ENCODE results near the gene BHLHA15.
"Not testable (repeated sequence)": the region's sequence is repeated elsewhere in the genome, so short reads cannot be mapped to it uniquely, and the experiment has no call there.

The BHLHA15 gene

DNA sequence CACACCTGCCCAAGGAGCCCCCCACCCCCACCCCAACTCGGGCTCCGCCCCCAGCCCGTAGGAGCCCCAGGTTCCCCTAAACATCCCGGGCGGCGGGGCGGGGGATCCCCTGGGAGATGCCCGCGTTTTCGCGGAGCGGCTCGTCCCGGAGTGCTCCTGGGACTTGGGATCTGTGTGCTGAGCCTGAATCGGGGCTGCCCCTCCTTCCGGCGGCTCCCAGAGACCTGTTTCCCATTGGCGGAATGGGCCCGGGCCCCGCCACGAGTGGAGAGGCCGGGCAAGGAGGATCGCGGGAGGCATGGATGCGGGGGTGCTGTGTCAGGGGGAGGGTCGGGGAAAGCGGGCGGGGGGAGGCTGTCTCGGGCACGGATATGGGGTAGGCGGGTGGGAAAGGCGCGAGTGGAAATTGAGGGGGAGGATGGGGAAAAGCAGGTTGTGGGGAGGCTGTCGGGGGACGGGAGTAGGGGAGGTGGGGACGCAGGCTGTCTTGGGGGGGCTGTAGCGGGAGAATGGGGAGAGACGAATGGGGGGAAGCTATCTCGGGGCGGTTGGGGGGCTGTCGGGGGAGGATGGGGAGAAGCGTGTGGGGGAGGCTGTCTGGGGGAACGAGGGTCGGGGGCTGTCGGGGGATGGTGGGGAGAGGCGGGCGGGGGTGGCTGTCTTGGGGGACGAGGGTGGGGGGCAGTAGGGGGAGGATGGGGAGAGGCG, 572 bp upstream of the BHLHA15 start:
- no peak for DNase-seq (ENCODE audit: low read depth)

DNA sequence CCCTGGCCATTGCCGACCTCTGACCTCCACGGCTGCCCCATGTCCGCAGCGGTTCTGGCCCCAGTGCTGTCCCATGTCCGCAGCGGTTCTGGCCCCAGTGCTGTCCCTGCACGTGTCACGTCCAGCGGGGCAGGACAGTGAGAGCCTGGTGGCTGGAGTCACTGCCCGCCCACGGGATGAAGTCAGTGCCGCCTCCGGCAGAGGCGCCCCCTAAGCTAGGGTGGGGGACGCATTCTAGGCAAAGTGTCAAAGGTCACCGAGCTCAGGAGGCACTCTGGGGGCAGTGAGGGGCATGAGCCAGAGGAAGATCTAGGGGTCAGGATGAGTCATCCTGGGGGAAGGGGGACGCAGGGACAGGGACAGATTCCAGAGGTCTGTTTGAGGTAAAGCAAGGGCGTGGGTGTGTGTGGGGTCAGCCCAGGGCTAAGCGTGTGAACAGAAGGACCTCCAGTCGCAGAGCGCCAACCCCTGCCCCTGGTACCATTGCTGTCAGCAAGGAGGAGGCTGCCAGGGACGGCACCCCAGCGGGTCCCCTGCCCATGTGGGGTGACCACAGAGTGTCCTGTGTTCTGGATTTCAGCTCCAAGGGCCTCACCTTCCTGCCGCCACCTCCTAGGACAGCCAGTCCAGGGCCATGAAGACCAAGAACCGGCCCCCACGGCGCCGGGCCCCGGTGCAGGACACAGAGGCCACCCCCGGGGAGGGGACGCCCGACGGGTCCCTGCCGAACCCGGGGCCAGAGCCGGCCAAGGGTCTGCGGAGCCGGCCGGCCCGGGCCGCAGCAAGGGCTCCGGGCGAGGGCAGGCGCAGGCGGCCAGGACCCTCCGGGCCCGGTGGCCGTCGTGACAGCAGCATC, 665 bp downstream of the BHLHA15 start:
- DNase-seq (ENCODE audit: low read depth): no peak

DNA sequence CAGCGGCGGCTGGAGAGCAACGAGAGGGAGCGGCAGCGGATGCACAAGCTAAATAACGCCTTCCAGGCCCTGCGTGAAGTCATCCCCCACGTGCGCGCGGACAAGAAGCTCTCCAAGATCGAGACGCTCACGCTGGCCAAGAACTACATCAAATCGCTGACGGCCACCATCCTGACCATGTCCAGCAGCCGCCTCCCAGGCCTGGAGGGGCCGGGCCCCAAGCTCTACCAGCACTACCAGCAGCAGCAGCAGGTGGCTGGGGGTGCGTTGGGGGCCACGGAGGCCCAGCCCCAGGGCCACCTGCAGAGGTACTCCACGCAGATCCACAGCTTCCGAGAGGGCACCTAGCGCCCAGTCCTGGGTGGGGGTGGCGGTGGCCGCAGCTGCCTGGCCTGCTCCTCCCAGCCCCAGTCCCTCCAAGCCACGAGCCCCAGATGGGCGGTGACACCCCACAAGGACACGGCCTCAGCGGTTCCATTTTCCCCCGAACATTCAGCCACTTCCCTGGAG, 1.3 kb downstream of the BHLHA15 start:
- DNase-seq (ENCODE audit: low read depth): no peak

- no peak for DNase-seq (ENCODE audit: low read depth)
Measured at GRCh38 chr7:98213296-98213887, 2.2 kb downstream of the BHLHA15 start.

GRCh38 chr7:98213888-98214810, 2.9 kb downstream of the BHLHA15 start:
- DNase-seq (ENCODE audit: low read depth): no peak

DNA sequence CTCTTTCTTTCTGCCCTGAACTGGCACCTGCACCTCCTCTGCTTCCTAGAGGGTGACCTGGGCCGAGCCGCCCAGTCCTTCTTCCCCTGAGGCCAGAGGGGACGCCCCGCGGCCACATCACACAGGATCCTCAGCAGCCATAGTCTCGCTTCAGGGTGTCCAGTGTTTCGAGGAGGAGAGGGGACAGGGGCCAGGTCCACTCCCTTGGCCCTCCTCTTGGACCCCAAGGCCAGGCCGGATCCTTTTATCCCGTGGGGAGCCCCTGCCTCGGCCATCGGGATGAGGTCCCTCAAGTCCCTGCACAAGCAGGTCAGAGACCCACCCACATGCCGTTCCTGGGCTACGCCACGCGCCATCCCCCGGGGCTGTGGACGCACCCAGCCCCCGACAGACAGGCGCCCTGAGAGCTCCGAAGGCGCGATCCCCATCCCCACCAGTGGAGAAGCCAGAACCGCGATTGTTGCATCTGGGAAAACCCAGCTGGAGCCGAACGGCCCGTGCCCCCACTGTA, 3.6 kb downstream of the BHLHA15 start:
- DNase-seq (ENCODE audit: low read depth): no peak

GRCh38 chr7:98215561-98216495, 4.6 kb downstream of the BHLHA15 start:
- DNase-seq (ENCODE audit: low read depth): no peak

DNA sequence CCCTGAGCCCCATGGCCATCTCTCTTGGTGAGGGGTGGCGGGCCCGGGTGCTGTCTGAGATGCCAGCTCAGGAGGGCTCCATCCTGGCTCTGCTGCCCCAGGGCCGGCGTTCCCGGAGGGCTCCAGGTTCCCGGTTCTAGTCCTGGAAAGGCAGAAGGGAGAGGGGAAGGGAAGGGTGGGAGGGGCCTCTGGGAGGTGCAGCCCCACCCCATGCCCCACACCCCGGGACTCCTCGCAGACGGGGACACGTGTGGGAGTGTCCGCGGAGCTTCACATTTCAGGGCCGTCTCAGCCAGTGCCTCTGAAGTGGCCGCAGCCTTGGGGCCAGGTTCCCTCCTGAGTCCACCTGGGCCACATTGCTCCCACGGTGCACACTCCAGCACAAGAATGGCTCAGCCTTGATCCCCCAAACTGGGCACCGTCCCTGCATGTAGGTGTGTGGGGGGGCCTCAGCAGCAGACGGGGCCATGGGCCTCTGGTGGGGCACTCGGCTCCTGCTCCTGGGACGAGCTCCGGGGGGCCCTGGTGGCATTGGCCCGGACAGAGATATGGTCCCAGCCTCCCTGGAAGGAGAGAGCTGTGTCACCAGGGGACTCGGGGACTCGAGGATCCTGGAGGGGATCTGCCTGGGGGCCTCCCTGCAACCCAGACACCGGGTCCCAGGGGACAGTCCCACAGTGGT, 5.8 kb downstream of the BHLHA15 start:
- DNase-seq (ENCODE audit: low read depth): no peak

DNA sequence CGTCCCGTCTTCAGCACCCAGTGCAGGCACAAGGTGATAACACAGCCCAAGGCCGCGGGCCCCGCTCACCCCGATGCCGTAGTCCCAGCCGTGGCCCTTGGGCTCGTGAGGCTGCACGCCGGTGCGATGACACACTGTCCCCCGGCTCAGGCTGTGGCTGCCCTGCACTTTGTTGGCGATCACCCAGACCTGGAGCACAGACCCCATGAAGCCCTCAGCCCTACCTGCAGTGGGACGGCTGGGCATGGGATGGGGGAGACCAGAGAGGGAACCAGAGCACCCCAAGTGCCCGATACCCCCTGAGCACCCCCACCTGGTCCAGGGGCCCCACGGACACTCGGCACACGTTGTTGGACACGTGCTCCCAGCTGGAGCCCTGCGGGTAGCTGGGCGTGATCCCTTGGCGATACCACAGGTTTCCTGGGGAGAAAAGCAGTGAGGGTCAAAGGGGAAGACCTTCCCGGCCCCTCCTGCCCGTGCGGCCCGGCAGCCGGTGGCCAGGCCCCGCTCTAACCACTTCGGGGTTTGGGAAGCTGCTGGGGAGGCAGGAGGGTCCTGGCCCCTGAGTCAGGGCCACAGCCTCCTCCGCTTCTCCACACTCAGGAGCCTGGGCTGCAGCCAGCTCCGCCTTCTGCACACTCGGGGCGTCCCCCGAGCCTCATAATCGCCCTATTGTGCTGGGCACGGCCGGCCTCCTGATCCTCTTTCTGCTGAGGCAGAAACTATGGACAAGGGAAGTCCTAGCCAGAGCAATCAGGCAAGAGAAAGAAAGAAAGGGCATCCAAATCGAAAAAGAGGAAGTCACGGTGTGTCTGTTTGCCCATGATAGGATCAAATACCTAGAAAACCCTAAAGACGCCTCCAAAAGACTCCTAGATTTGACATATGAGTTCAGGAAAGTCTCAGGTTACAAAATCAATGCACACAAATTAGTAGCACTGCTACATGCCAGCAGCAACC, 6.7 kb downstream of the BHLHA15 start:
- DNase-seq (ENCODE audit: low read depth): no peak

- DNase-seq (ENCODE audit: low read depth): not testable (repeated sequence)
Measured at GRCh38 chr7:98219382-98219781, 8.1 kb downstream of the BHLHA15 start.

GRCh38 chr7:98221611-98222532, 10.6 kb downstream of the BHLHA15 start:
- no peak for DNase-seq (ENCODE audit: low read depth)

DNA sequence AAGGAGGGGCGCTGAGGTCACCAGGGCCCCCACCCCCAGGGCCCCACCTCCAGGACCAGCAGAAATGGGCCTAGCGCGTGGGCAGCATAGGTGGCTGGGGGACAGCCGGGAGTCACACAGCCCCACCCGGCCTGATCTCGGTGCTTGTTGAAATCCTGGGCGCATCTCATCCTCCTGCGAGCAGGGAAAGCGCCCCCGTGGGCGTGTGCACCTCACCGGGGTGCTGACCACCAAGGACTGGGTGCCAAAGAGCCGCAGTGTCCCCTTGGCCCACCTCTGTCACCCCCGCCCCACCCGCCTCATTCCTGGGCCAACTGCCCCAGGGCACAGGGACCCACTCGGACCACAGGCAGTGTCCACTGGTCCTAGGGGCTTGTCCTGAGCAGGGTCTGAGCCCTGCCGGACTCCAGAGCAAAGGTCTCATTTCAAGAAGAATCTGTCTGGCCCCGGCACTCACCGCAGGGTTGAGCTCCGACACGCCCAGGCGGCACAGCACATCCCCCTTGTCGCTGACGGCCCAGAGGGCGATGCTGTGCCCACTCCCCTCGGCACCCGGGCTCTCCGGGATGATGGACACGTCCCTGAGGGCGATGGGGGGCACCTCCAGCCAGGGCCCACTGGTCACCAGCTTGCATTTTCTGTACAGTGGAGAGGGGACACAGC, 11.4 kb downstream of the BHLHA15 start:
- no peak for DNase-seq (ENCODE audit: low read depth)

DNA sequence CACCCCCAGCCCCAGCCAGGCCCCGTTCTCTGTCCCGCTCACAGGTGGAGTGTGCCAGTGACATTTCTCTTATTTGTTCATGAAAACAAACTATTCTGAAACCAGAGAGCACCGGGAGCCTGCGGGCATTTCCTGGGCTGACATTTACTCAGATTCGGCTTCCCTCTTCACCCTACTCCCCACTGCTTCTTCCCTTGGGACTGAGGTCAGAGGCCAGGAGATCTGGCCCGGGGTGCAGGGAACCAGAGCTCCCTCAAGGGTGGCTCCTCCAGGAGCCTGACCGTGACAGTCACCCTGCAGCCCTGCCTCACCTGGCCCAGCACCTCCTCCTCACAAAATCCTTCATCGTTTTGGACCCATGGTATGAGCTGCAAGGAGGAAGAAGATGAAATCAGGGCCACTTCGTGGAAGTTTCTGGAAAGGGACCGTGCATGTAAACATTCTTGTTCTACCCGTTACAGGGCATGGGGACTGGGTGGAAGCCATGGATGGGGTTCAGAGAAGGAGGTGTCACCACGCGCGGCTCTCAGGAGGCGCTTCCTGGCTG, 12.2 kb downstream of the BHLHA15 start:
- no peak for DNase-seq (ENCODE audit: low read depth)

GRCh38 chr7:98223898-98224700, 12.9 kb downstream of the BHLHA15 start:
- no peak for DNase-seq (ENCODE audit: low read depth)

DNA sequence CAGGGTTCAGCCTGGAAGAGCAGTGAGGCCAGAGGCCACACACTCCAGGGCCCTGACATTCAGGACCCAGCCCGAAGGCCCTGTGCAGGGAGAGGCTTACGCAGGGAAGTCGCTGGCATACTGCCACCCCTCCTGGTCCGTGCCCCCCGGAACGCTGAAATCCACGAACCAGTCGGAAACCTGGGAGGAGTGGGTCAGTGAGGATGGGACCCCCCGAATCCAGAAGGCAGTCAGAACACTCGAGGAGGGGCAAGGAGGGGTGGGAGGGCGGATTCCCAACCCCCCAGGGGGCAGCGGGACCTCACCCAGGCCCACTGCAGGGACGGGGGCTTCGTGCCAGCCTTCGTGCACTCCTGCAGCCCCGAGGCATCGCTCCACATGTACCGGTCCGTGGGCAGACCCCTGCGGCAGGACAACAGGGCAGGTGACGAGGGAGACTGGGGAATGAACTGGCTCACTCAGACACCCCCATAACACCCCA, 13.5 kb downstream of the BHLHA15 start:
- DNase-seq (ENCODE audit: low read depth): no peak
